SK-N-SH treated with all-trans-retinoic acid at 6 μM for 48 hours (cell line): Measurements from ENCODE around the gene ZNF738.
A peak's percentile ranks its signal among the peaks of the same experiment; 100 is the strongest.

Experiments
- ARNTL ChIP-seq: fragments of 450-650 bp; formaldehyde crosslinking; IDR thresholded peaks from 2 replicates; pipeline ENCODE4 v1.5.0; 2020; ENCODE audit warnings: low read depth, mild to moderate bottlenecking, moderate library complexity, borderline replicate concordance
- CREB5 ChIP-seq: fragments of 250-450 bp; sonication (Bioruptor Pico); IDR thresholded peaks from 2 replicates; pipeline ENCODE4 v1.5.1; 2020; ENCODE audit warnings: low read depth, mild to moderate bottlenecking, moderate library complexity
- CSDC2 ChIP-seq: fragments of 250-450 bp; sonication (Bioruptor Pico); IDR thresholded peaks from 2 replicates; pipeline ENCODE4 v1.5.0; 2020; ENCODE audit warnings: mild to moderate bottlenecking, moderate library complexity
- ISL1 ChIP-seq: fragments of 250-450 bp; sonication (Bioruptor Pico); IDR thresholded peaks from 2 replicates; pipeline ENCODE4 v2.1.2; 2022; ENCODE audit warnings: mild to moderate bottlenecking, moderate library complexity
- PATZ1 ChIP-seq: fragments of 250-450 bp; sonication (Bioruptor Pico); IDR thresholded peaks from 2 replicates; pipeline ENCODE4 v1.8.0; 2020; ENCODE audit warnings: mild to moderate bottlenecking, moderate library complexity, borderline replicate concordance
- POU6F1 ChIP-seq: fragments of 250-450 bp; sonication (Bioruptor Pico); IDR thresholded peaks from 2 replicates; pipeline ENCODE4 v1.8.0; 2021; ENCODE audit warnings: low read depth, mild to moderate bottlenecking, moderate library complexity, borderline replicate concordance
- PPARA ChIP-seq: fragments of 250-450 bp; sonication (Bioruptor Pico); IDR thresholded peaks from 2 replicates; pipeline ENCODE4 v1.5.0; 2020; ENCODE audit warnings: mild to moderate bottlenecking, borderline replicate concordance
- RARB ChIP-seq: fragments of 250-450 bp; sonication (Bioruptor Pico); IDR thresholded peaks from 2 replicates; pipeline ENCODE4 v1.8.0; 2021; ENCODE audit warnings: mild to moderate bottlenecking, moderate library complexity
- TCF4 ChIP-seq: fragments of 250-450 bp; sonication (Bioruptor Pico); IDR thresholded peaks from 2 replicates; pipeline ENCODE4 v1.8.0; 2021; ENCODE audit warnings: mild to moderate bottlenecking, moderate library complexity, borderline replicate concordance
- TSHZ2 ChIP-seq: fragments of 250-450 bp; sonication (Bioruptor Pico); IDR thresholded peaks from 2 replicates; pipeline ENCODE4 v1.5.0; 2020; ENCODE audit warnings: mild to moderate bottlenecking, moderate library complexity
- ZC3H10 ChIP-seq: fragments of 250-450 bp; sonication (Bioruptor Pico); IDR thresholded peaks from 2 replicates; pipeline ENCODE4 v1.5.1; 2021; ENCODE audit warnings: mild to moderate bottlenecking, moderate library complexity
- ZFP30 ChIP-seq: fragments of 450-650 bp; formaldehyde crosslinking; IDR thresholded peaks from 2 replicates; pipeline ENCODE4 v1.5.0; 2022; ENCODE audit warnings: mild to moderate bottlenecking, moderate library complexity
- ZNF70 ChIP-seq: fragments of 450-650 bp; formaldehyde crosslinking; IDR thresholded peaks from 2 replicates; pipeline ENCODE4 v1.5.0; 2020; ENCODE audit warnings: mild to moderate bottlenecking, moderate library complexity

- TF ChIP-seq CSDC2 (CRISPR knock-in tag) (no peak), ZNF70 (CRISPR knock-in tag) (peak; percentile 49; the same call in 1 of the 2 replicates), PATZ1 (CRISPR knock-in tag) (no peak), TCF4 (CRISPR knock-in tag) (peak; percentile 64; the same call in 1 of the 2 replicates), TSHZ2 (peak; percentile 19; the same call in 1 of the 2 replicates), CREB5 (CRISPR knock-in tag) (no peak), RARB (no peak), ZFP30 (CRISPR knock-in tag) (no peak), ARNTL (no peak), ZC3H10 (CRISPR knock-in tag) (no peak), POU6F1 (CRISPR knock-in tag) (no peak), PPARA (CRISPR knock-in tag) (no peak), ISL1 (CRISPR knock-in tag) (peak; percentile 39; the same call in 1 of the 2 replicates)
These were observed 44.1 kb upstream of the ZNF738 start for GRCh38 chr19:21314676-21315075.
